H1 (cell line): ENCODE results near the gene QPCT. TPM values are rescaled to one million over a fixed set of nuclear protein-coding genes. Genes with fewer than 3 reads are reported as not detected.

Experiments
- JUND ChIP-seq: IDR thresholded peaks from 2 replicates; pipeline ENCODE4 v1.6.1; 2011; ENCODE audit warnings: mild to moderate bottlenecking, improper control_type of control experiment, low read length
- POU5F1 ChIP-seq: IDR thresholded peaks from 2 replicates; pipeline ENCODE4 v1.6.1; 2011; ENCODE audit warnings: low read depth, mild to moderate bottlenecking, low read length, moderate library complexity
- RXRA ChIP-seq: IDR thresholded peaks from 2 replicates; pipeline ENCODE4 v1.6.1; 2011; ENCODE audit warnings: low read depth, mild to moderate bottlenecking, low read length, moderate library complexity; ENCODE audit not compliant: insufficient read depth
- SRF ChIP-seq: IDR thresholded peaks from 2 replicates; pipeline ENCODE4 v1.6.1; 2011; ENCODE audit warnings: mild to moderate bottlenecking, low read depth, low read length, moderate library complexity
- polyA plus RNA-seq, 7 experiments: library from polyadenylated mRNA; depleted of rRNA in 3 of 7; stranded (reverse) in 5 of 7; unstranded in 2 of 7; fragments of >200 nt in 5 of 7; fragments of 200-250 nt in 2 of 7; gene quantifications; 1 replicate in 5 of 7; 2 replicates in 1 of 7; 4 replicates in 1 of 7; pipeline versions ENCODE4 v1.2.1 to v1.2.3, GENCODE V29; 2011 to 2013; ENCODE audit warnings: missing spikeins in 2 of 7, mixed read lengths in 2 of 7
- total RNA-seq: library from RNA; stranded (reverse); fragmentation: NEBNext Ultra II Directional; extraction: Animal tissue kit (Norgen Biotek cat#: 25700); gene quantifications from 2 replicates; pipeline ENCODE4 v1.2.1, GENCODE V29; 2021

QPCT gene
- total and polyA plus RNA-seq, 2 of the 8 experiments (the other 6 are each of a cell fraction or from before 2014, with no cell fraction given): 4.0 to 4.3 TPM

DNA sequence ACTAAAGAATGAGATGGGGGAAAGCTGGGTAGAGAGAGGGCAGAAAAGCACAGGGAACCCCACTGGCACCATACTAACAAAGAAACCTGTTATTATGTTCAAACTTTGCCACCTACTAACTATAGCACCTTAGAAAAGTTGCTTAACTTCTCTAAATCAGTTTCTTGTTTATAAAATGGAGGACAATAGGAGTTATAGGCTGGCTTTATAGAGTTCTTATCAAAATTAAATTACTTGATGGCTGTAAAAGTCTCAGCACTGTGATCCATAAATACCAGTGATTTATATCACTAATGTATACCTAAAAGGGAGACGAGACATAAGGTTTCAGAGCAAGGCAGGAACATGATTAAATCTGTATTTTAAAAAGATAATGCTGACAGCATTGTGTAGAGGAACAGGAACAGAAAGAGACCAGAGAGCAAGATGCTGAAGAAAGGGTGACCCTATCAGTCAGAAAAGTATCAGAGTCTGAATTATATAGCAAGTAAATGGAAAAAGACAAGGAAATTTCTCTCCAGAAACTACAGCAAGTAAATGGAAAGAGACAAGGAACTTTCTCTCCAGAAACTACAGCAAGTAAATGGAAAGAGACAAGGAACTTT lies 48.9 kb upstream of the QPCT start (continued):
- no peak for TF ChIP-seq POU5F1
- TF ChIP-seq RXRA: no peak
- no peak for TF ChIP-seq SRF
- no peak for TF ChIP-seq JUND
- TF ChIP-seq, all 59 proteins: peak for 0
